ENCODE measurements around the gene ABHD17B.

Gene ABHD17B

GRCh38 chr9:71875345-71875744 lies 35.6 kb downstream of the ABHD17B start:
- no peak for DNase-seq

GRCh38 chr9:71863631-71864030 lies 47.4 kb downstream of the ABHD17B start:
- DNase-seq: no peak

GRCh38 chr9:71861618-71862017 lies 49.4 kb downstream of the ABHD17B start:
- DNase-seq: no peak

- no peak for DNase-seq
Measured at GRCh38 chr9:71859939-71860338, 51.1 kb downstream of the ABHD17B start.

- DNase-seq: no peak
Measured at GRCh38 chr9:71858812-71859211, 52.2 kb downstream of the ABHD17B start.

- no peak for DNase-seq
Measured at GRCh38 chr9:71858102-71858798, 52.7 kb downstream of the ABHD17B start.

- DNase-seq: no peak
Measured at GRCh38 chr9:71857159-71857558, 53.8 kb downstream of the ABHD17B start.

GRCh38 chr9:71854811-71855210 lies 56.2 kb downstream of the ABHD17B start:
- DNase-seq: no peak

- no peak for DNase-seq
Measured at GRCh38 chr9:71853084-71853483, 57.9 kb downstream of the ABHD17B start.

GRCh38 chr9:71850996-71851395 lies 60.0 kb downstream of the ABHD17B start:
- no peak for DNase-seq

- no peak for DNase-seq
Measured at GRCh38 chr9:71847892-71848291, 63.1 kb downstream of the ABHD17B start.

- DNase-seq: no peak
Measured at GRCh38 chr9:71844808-71845207, 66.2 kb downstream of the ABHD17B start.

GRCh38 chr9:71839668-71840067 lies 71.3 kb downstream of the ABHD17B start:
- DNase-seq: no peak

GRCh38 chr9:71835596-71835995 lies 75.4 kb downstream of the ABHD17B start:
- DNase-seq: no peak

- DNase-seq: no peak
Measured at GRCh38 chr9:71830929-71831328, 80.1 kb downstream of the ABHD17B start.

GRCh38 chr9:71830153-71830552 lies 80.8 kb downstream of the ABHD17B start:
- no peak for DNase-seq

- no peak for DNase-seq
Measured at GRCh38 chr9:71826279-71826678, 84.7 kb downstream of the ABHD17B start.

GRCh38 chr9:71824257-71824656 lies 86.7 kb downstream of the ABHD17B start:
- DNase-seq: no peak

GRCh38 chr9:71822935-71823334 lies 88.1 kb downstream of the ABHD17B start:
- no peak for DNase-seq

GRCh38 chr9:71822456-71822855 lies 88.5 kb downstream of the ABHD17B start:
- DNase-seq: no peak

GRCh38 chr9:71821405-71821804 lies 89.6 kb downstream of the ABHD17B start:
- no peak for DNase-seq

GRCh38 chr9:71820403-71820921 lies 90.5 kb downstream of the ABHD17B start:
- no peak for DNase-seq

GRCh38 chr9:71819115-71819739 lies 91.8 kb downstream of the ABHD17B start:
- DNase-seq: no peak

GRCh38 chr9:71816916-71817451 lies 94.0 kb downstream of the ABHD17B start:
- DNase-seq: no peak
